ENCODE results near the gene DDAH1.

Gene DDAH1

DNA sequence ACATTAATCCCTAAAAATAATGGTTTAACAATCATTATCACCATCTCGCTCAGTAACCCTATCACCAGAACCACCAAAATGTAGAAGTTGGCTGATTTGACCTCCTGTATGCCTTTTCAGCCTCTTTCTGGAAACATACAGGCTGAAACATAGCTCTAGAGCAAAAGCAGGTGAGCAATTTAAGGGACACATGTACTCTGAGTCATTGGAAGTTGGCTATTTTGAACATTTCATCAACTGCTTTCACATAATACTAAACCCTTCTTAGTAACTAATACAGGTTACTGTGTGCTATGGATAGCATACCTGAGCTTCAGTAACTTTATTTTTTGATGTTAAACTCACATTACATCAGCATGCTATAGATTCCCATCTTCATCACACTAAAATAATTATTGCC is 19.8 kb upstream of the DDAH1 start:
- in situ Hi-C loops (cut with HindIII; ENCODE audit: low sequenced_read_pairs): no loop called here
- no peak overlapping the region for H3K4me3 ChIP-seq (ENCODE audit: low read depth, low read length)

GRCh38 chr1:85484264-85484663 is 19.3 kb upstream of the DDAH1 start:
- DNase-seq (ENCODE audit: low read depth): no peak
- in situ Hi-C loops (cut with HindIII; ENCODE audit: low sequenced_read_pairs): no loop called here
- no peak for TF ChIP-seq CTCF (IDR thresholded peaks at IDR 0.05; ENCODE audit: low read depth, low read length, missing control alignments)
- H3K4me3 ChIP-seq (ENCODE audit: low read depth, low read length): no peak overlapping the region

More for the DNA sequence above, 19.8 kb upstream of the DDAH1 start:
- DNase-seq (ENCODE audit: low read depth): no peak
- TF ChIP-seq CTCF (IDR thresholded peaks at IDR 0.05; ENCODE audit: low read depth, low read length, missing control alignments): no peak

- in situ Hi-C loops (cut with HindIII; ENCODE audit: low sequenced_read_pairs): no loop called here
- TF ChIP-seq CTCF (IDR thresholded peaks at IDR 0.05; ENCODE audit: low read depth, low read length, missing control alignments): no peak
- H3K4me3 ChIP-seq (ENCODE audit: low read depth, low read length): no peak overlapping the region
- no peak for DNase-seq (ENCODE audit: low read depth)
Observed at GRCh38 chr1:85481688-85482087, 16.7 kb upstream of the DDAH1 start.

- DNase-seq (ENCODE audit: low read depth): no peak
- no peak overlapping the region for H3K4me3 ChIP-seq (ENCODE audit: low read depth, low read length)
- no peak for TF ChIP-seq CTCF (IDR thresholded peaks at IDR 0.05; ENCODE audit: low read depth, low read length, missing control alignments)
- in situ Hi-C loops (cut with HindIII; ENCODE audit: low sequenced_read_pairs): no loop called here
Observed at GRCh38 chr1:85480566-85480965, 15.6 kb upstream of the DDAH1 start.

- TF ChIP-seq CTCF (IDR thresholded peaks at IDR 0.05; ENCODE audit: low read depth, low read length, missing control alignments): no peak
- in situ Hi-C loops (cut with HindIII; ENCODE audit: low sequenced_read_pairs): no loop called here
- no peak for DNase-seq (ENCODE audit: low read depth)
Observed at GRCh38 chr1:85479491-85479890, 14.5 kb upstream of the DDAH1 start.

DNA sequence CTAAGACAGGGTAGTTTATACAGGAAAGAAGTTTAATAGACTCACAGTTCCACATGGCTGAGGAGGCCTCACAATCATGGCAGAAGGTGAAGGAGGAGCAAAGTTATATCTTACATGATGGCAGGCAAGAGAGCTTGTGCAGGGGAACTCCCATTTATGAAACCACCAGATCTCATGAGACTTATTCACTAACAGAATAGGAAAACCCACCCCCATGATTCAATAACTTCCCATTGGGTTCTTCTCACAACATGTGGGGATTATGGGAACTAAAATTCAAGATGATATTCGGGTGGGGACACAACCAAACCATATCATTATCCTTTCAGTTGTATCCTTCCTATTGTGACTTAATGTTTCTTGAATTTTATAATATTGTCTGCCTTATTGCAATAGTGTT is 13.4 kb upstream of the DDAH1 start:
- no peak for DNase-seq (ENCODE audit: low read depth)
- TF ChIP-seq CTCF (IDR thresholded peaks at IDR 0.05; ENCODE audit: low read depth, low read length, missing control alignments): no peak
- H3K4me3 ChIP-seq (ENCODE audit: low read depth, low read length): no peak overlapping the region
- in situ Hi-C loops (cut with HindIII; ENCODE audit: low sequenced_read_pairs): no loop called here

More at GRCh38 chr1:85479491-85479890, 14.5 kb upstream of the DDAH1 start:
- H3K4me3 ChIP-seq (ENCODE audit: low read depth, low read length): no peak overlapping the region

DNA sequence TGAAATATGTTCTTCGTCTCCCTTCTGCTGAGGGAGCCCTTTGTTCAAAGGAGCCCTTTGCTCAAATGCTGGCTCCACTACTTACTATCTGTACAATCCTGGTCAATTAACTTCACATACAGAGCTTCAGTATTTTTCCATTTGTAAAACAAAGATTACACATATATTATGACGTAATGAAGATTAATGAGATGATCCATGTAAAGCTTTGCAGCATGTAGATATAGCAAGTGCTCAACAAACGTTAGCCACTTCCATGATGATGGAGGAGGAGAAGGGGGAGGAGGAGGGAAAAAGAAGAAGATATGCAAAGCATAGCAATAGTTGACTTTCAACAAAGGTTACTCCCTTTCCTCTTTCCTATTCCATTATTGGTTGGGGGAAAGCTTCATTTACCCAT is 10.1 kb upstream of the DDAH1 start:
- H3K4me3 ChIP-seq (ENCODE audit: low read depth, low read length): no peak overlapping the region
- in situ Hi-C loops (cut with HindIII; ENCODE audit: low sequenced_read_pairs): no loop called here
- DNase-seq (ENCODE audit: low read depth): no peak
- TF ChIP-seq CTCF (IDR thresholded peaks at IDR 0.05; ENCODE audit: low read depth, low read length, missing control alignments): no peak

All from astrocyte of the cerebellum (primary cell).